Stomach (tissue), 9 donors: ENCODE results near the gene ARPP21. TPM values are rescaled to one million over a fixed set of nuclear protein-coding genes. Genes with fewer than 3 reads are reported as not detected.

Source experiments
- DNase-seq, 2 donors: peaks; one replicate each; pipeline versions ENCODE4 v3.0.0 to v3.0.0-alpha.2; 2013 to 2019
- H3K27ac ChIP-seq, 5 donors: fragments of 200-600 bp in 4 of 5; sonication (generic) in 4 of 5; one replicate each; pipeline ENCODE4 v1.5.1; 2013 to 2019; ENCODE audit warnings: mild to moderate bottlenecking in 1 of 5, moderate library complexity in 1 of 5
- H3K27me3 ChIP-seq, 3 donors: fragments of 200-600 bp; sonication (generic); one replicate each; pipeline ENCODE4 v1.5.1; 2017 to 2019; ENCODE audit warnings: mixed run types in 1 of 3
- H3K36me3 ChIP-seq, 4 donors: fragments of 200-600 bp; sonication (generic); 1 replicate in 3 of 4; 2 replicates in 1 of 4; pipeline ENCODE4 v1.5.1; 2016 to 2019
- H3K4me1 ChIP-seq, 4 donors: fragments of 200-600 bp; sonication (generic); one replicate each; pipeline ENCODE4 v1.5.1; 2016 to 2019
- H3K4me3 ChIP-seq, 4 donors: fragments of 200-600 bp; sonication (generic) in 3 of 4; one replicate each; pipeline ENCODE4 v1.5.1; 2016 to 2019; ENCODE audit warnings: mild to moderate bottlenecking in 1 of 4
- H3K9me3 ChIP-seq, 4 donors: fragments of 200-600 bp; sonication (generic); one replicate each; pipeline ENCODE4 v1.5.1; 2016 to 2019
- EP300 ChIP-seq: sonication (generic); formaldehyde crosslinking; IDR thresholded peaks from one replicate; pipeline ENCODE4 v1.6.1; 2017; ENCODE audit warnings: antibody characterized with exemption
- POLR2A ChIP-seq, 4 donors: fragments of 450-650 bp; IDR thresholded peaks; one replicate each; pipeline ENCODE4 v1.6.1; 2016; ENCODE audit warnings: antibody characterized with exemption in 4 of 4, control low read depth in 2 of 4, mild to moderate bottlenecking in 1 of 4, moderate library complexity in 1 of 4
- POLR2AphosphoS5 ChIP-seq, 3 donors: sonication (generic); formaldehyde crosslinking; IDR thresholded peaks; one replicate each; pipeline ENCODE4 v1.6.1; 2016; ENCODE audit warnings: antibody characterized with exemption in 3 of 3
- WGBS, 5 donors: extraction: QIAGEN DNeasy Blood & Tissue Kit in 3 of 5; methylation state at CpG; one replicate each; pipeline versions ENCODE4 v1.1.5 to v1.1.7; 2013 to 2018; 5-methylcytosine and 5-hydroxymethylcytosine counted together
- intact Hi-C: fragments of 100-400 bp; cut with DNase I; formaldehyde crosslinking; loops from one replicate; pipeline ENCODE4 v1.15.1; 2023; ENCODE audit warnings: low total_unique reads
- polyA plus RNA-seq, 3 donors: library from polyadenylated mRNA; stranded (reverse); fragments of 200-250 nt; gene quantifications; one replicate each; pipeline ENCODE4 v1.2.3, GENCODE V29; 2013
- total RNA-seq, 5 donors: library from RNA; depleted of rRNA; stranded (reverse); fragments of >200 nt; gene quantifications; one replicate each; pipeline versions ENCODE4 v1.1.0 to v1.2.3, GENCODE V29; 2014 to 2016
- TF ChIP-seq, protein P1 (sequence below), 7 experiments: fragments of 450-650 bp in 4 of 7; fragments of 200-600 bp in 3 of 7; sonication (generic) in 3 of 7; IDR thresholded peaks; one replicate each; pipeline ENCODE4 v1.5.1; 2016 to 2019; ENCODE audit warnings: antibody characterized with exemption in 7 of 7, control low read depth in 2 of 7, mild to moderate bottlenecking in 1 of 7
- donor health status: healthy with polysubstance abuse.
- donor health status: Bipolar disorder and iron deficiency.
- donor health status: healthy.

The ARPP21 gene
- total and polyA plus RNA-seq, 8 donors = 0.13 to 5.0 TPM; not detected in 6

DNA sequence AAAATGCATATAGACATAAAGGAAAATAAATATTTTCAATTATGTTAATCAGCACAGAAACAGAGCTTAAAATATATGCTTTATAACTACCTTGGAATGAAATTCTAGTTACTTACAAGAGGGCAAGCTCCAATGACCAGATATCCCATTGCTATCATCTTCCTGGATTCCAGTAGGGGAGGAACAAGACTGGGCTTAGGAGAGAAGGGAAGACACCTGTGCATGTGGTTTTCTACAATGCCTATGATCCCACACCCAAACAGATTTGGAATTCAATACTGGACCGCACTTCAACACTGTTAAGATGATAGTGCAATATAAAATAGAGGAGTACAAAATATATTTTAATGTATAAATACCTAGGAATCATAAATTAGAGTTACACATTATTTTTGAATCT lies 79.6 kb downstream of the ARPP21 start:
- Histone ChIP-seq H3K4me1 (no peaks in the 10 kb centered on the region), H3K27me3 (no peaks in the 10 kb centered on the region), H3K4me3 (no peak overlapping the region), H3K27ac (no peak overlapping the region), H3K36me3 (no peaks in the 10 kb centered on the region), H3K9me3 (no peaks in the 10 kb centered on the region)
- WGBS, 5 donors = 92 to 94% (median 93%) methylated on average over 1 of the region's 1 CpG
- no peak for DNase-seq
- TF ChIP-seq, protein P1, sequence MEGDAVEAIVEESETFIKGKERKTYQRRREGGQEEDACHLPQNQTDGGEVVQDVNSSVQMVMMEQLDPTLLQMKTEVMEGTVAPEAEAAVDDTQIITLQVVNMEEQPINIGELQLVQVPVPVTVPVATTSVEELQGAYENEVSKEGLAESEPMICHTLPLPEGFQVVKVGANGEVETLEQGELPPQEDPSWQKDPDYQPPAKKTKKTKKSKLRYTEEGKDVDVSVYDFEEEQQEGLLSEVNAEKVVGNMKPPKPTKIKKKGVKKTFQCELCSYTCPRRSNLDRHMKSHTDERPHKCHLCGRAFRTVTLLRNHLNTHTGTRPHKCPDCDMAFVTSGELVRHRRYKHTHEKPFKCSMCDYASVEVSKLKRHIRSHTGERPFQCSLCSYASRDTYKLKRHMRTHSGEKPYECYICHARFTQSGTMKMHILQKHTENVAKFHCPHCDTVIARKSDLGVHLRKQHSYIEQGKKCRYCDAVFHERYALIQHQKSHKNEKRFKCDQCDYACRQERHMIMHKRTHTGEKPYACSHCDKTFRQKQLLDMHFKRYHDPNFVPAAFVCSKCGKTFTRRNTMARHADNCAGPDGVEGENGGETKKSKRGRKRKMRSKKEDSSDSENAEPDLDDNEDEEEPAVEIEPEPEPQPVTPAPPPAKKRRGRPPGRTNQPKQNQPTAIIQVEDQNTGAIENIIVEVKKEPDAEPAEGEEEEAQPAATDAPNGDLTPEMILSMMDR (IDR thresholded peaks at IDR 0.05) = no peak
- TF ChIP-seq POLR2AphosphoS5 (IDR thresholded peaks at IDR 0.05) (no peak), POLR2A (IDR thresholded peaks at IDR 0.05) (no peak)
- intact Hi-C loops = no loop called here

DNA sequence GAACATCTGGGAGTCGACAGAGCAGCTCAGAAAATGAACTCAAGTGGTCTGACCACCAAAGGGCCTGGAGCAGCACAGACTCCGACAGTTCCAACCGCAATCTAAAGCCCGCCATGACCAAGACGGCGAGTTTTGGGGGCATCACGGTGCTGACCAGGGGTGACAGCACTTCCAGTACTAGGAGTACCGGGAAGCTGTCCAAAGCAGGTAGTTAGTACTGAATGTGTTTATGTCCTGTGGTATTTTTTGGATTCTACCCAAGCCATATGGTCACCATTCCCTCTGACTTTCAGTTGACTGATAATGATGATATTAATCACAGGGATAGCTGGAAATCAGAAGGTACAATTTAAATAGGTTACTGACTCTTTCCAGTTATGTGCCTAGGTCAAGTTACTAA lies 82.3 kb downstream of the ARPP21 start:
- no peak overlapping the region for H3K27ac ChIP-seq
- no peak overlapping the region for H3K4me3 ChIP-seq
- no peak for TF ChIP-seq EP300
- no peak for TF ChIP-seq POLR2AphosphoS5 (IDR thresholded peaks at IDR 0.05)
- TF ChIP-seq POLR2A (IDR thresholded peaks at IDR 0.05) = no peak
- TF ChIP-seq, protein P1 (IDR thresholded peaks at IDR 0.05) = no peak
- no peaks in the 10 kb centered on the region for H3K9me3 ChIP-seq
- intact Hi-C loops = no loop called here
- no peaks in the 10 kb centered on the region for H3K4me1 ChIP-seq
- no peaks in the 10 kb centered on the region for H3K36me3 ChIP-seq
- 82 to 85% (median 85%) methylated on average over 8 of the region's 8 CpGs for WGBS, 5 donors
- no peaks in the 10 kb centered on the region for H3K27me3 ChIP-seq
- DNase-seq = no peak

DNA sequence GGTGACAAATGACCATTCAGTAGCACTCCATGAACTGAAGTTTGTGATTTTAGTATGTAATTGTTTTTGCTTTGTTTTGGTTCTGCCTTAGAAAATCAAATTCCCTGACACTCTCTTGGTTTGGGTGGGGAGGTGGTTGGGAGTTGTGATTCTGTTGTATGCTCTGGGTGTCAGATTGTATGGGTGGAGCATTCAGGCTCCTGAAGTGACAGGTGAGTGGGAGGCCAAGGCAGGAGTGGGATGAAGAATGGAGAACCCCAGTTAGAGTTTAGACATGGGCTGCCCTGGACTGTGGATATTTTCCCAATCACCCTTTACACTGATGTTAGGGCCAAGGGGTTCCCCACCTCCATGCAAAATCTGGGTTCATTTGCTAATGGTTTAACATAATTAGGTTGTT lies 83.6 kb downstream of the ARPP21 start:
- H3K4me3 ChIP-seq = no peak overlapping the region
- no peaks in the 10 kb centered on the region for H3K27me3 ChIP-seq
- no peak for DNase-seq
- TF ChIP-seq, protein P1 (IDR thresholded peaks at IDR 0.05) = no peak
- TF ChIP-seq EP300 (no peak), POLR2A (IDR thresholded peaks at IDR 0.05) (no peak), POLR2AphosphoS5 (IDR thresholded peaks at IDR 0.05) (no peak)
- intact Hi-C loops = no loop called here
- H3K27ac ChIP-seq = no peak overlapping the region
- no peaks in the 10 kb centered on the region for H3K36me3 ChIP-seq
- no peaks in the 10 kb centered on the region for H3K9me3 ChIP-seq
- no peaks in the 10 kb centered on the region for H3K4me1 ChIP-seq

DNA sequence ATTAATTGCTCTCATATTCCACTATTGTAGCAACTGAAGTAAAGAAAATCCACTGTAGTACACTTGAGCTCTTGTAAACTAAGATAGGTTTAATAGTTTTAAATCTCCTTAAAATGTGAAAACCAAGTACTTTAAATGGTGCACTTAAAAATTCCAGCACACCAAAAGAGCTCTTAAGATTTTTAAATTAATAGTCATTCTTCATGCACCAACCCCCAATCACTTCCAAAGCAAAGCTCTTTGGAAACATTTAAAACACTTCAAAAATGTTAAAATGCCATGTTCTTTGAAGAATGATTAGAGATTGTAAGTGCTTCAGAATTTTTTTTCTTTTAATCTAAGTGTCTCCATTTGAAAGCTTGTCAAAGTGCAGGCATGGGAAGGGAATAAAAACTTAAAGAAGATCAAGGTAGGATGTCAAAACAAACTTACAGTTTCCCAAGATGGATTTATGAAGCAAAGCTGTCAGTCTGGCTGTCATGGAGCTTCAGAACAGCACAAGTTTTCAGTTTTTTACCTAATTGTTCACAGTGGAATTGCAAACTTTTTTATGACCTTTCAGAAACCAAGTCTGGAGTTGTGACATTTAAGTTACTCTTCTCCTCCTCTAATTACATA lies 84.3 kb downstream of the ARPP21 start:
- no peak for DNase-seq
- TF ChIP-seq POLR2A (IDR thresholded peaks at IDR 0.05) (no peak), EP300 (no peak), POLR2AphosphoS5 (IDR thresholded peaks at IDR 0.05) (no peak)
- TF ChIP-seq, protein P1 (IDR thresholded peaks at IDR 0.05) = no peak
- Histone ChIP-seq H3K36me3 (no peaks in the 10 kb centered on the region), H3K9me3 (no peaks in the 10 kb centered on the region), H3K4me3 (no peak overlapping the region), H3K27ac (no peak overlapping the region), H3K27me3 (no peaks in the 10 kb centered on the region), H3K4me1 (no peaks in the 10 kb centered on the region)
- intact Hi-C loops = no loop called here
